ENCODE results near the gene CDKN1C.

CDKN1C gene

DNA sequence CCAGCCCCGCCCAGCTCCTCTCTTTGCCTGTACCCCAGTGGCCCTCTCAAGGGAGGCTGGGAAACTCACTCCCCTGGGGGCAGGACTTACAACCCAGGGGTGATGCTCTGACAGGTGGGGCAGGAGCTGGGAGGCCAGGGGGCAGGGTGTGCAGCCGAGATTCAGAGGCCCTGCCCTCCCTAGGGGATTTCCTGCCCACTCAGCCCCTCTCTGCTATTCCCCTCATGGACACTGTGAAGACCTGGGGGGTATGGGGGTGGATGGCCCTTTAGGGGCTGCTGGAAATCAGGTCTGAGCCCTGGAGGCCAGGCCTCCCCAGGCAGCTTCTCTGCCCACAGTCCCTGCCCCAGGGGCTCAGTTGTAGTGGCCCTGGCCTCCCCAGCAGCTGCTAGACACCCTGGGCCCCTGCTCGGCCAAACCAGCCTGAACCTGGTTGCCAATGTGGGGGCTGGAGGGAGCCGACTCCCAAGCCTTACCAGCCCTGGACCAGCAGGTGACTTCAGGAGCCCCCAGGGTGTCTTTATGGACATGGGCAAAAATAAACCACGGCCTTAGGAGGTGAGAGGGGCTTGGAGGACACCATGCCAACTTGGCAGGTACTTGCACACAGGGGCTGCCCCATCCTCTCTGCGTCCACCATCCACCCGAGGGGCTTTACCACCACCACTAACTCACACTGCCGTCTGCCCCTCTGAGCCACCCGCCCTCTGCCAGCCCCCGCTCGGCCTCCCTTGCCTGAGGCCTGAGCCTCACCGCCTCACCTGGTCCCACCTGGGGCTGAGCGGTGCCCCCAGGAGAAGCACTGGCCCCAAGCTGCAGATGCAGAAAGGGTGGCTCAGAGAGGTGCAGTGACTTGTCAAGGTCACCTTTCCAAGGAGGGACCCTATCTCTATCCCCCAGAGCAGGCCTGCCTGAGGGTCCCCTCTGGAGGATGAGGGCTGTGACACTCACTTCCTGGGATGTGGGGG lies 46.5 kb upstream of the CDKN1C start:
- TF ChIP-seq, protein P1, sequence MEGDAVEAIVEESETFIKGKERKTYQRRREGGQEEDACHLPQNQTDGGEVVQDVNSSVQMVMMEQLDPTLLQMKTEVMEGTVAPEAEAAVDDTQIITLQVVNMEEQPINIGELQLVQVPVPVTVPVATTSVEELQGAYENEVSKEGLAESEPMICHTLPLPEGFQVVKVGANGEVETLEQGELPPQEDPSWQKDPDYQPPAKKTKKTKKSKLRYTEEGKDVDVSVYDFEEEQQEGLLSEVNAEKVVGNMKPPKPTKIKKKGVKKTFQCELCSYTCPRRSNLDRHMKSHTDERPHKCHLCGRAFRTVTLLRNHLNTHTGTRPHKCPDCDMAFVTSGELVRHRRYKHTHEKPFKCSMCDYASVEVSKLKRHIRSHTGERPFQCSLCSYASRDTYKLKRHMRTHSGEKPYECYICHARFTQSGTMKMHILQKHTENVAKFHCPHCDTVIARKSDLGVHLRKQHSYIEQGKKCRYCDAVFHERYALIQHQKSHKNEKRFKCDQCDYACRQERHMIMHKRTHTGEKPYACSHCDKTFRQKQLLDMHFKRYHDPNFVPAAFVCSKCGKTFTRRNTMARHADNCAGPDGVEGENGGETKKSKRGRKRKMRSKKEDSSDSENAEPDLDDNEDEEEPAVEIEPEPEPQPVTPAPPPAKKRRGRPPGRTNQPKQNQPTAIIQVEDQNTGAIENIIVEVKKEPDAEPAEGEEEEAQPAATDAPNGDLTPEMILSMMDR (IDR thresholded peaks at IDR 0.05; ENCODE audit: insufficient read depth, low read length, missing control alignments): no peak
- ChIA-PET POLR2A (no interaction called here), CTCF (interaction anchor here (0.6 to 3.4 kb wide), 5 partner anchors 21 to 400 kb away, joined by 3 to 25 read pairs (median 5); no protein-coding TSS in a partner anchor)
- no peak for DNase-seq (ENCODE audit: low read depth, low spot score)
- no peak overlapping the region for H3K4me3 ChIP-seq (ENCODE audit: low read depth, low read length)

DNA sequence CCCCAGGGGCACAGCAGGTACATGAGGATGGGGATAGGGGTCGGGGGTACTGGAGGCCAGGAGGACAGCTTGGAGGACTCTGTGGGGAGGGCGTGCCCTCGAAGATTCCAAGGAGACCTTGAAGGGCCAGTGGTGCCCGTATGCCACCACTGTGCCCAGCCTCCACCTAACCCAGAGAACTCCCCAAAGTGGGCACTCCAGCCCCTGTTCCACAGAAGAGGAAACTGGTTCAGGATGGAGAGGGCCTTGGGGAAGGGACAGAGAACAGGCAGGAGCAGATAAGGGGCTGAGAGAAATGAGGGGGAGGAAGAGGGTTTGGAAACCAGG lies 45.8 kb upstream of the CDKN1C start:
- POLR2A ChIA-PET: no interaction called here
- DNase-seq (ENCODE audit: low read depth, low spot score): no peak
- CTCF ChIA-PET: interaction anchor here (0.6 to 3.4 kb wide), 5 partner anchors 21 to 399 kb away, joined by 3 to 25 read pairs (median 5); no protein-coding TSS in a partner anchor
- TF ChIP-seq, protein P1 (IDR thresholded peaks at IDR 0.05; ENCODE audit: insufficient read depth, low read length, missing control alignments): no peak
- H3K4me3 ChIP-seq (ENCODE audit: low read depth, low read length): no peak overlapping the region

DNA sequence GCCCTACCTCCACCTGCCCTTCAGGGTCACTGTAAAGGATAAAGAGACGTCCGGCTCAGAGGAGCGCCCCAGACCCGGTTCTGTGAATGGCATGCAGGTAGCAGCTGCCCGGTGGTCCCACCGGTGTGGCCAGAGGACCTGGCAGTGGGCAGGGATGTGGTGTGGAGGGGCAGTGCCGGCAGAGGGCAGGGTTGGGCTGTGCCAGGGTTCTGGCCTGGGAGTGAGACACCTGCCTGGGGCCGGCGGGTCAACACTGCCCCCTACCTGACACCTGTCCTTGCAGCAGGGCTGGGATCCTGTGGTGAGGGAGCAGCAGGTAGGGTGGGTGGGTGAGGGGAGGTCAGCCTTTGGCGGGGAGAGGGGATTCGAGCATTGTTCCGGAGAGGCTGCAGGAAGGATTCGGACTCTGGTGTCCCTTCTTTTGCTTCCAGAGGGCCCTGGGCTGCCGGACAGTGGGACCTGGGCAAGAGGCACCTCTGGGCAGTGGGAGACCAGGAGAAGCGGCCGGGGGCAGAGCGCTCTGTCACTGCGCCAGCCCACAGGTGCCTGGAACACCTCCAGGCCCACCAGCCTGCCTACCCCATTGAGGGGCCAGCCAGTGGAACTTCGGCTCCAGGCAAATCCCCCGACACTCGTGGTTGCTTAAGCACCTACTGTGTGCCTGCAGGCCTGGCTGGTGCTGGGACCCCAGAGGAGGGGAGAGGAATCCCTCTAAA lies 45.3 kb upstream of the CDKN1C start:
- no peak for DNase-seq (ENCODE audit: low read depth, low spot score)
- POLR2A ChIA-PET: interaction anchor here (2.3 to 2.6 kb wide), 2 partner anchors 38 to 61 kb away, joined by 14 to 15 read pairs; partner anchors contain the start of gene NAP1L4
- H3K4me3 ChIP-seq (ENCODE audit: low read depth, low read length): peak overlapping the region; percentile 77
- TF ChIP-seq, protein P1 (IDR thresholded peaks at IDR 0.05; ENCODE audit: insufficient read depth, low read length, missing control alignments): peak; percentile 75
- CTCF ChIA-PET: interaction anchor here (0.6 to 3.8 kb wide), 17 partner anchors 8 to 400 kb away, joined by 3 to 25 read pairs (median 6); no protein-coding TSS in a partner anchor

DNA sequence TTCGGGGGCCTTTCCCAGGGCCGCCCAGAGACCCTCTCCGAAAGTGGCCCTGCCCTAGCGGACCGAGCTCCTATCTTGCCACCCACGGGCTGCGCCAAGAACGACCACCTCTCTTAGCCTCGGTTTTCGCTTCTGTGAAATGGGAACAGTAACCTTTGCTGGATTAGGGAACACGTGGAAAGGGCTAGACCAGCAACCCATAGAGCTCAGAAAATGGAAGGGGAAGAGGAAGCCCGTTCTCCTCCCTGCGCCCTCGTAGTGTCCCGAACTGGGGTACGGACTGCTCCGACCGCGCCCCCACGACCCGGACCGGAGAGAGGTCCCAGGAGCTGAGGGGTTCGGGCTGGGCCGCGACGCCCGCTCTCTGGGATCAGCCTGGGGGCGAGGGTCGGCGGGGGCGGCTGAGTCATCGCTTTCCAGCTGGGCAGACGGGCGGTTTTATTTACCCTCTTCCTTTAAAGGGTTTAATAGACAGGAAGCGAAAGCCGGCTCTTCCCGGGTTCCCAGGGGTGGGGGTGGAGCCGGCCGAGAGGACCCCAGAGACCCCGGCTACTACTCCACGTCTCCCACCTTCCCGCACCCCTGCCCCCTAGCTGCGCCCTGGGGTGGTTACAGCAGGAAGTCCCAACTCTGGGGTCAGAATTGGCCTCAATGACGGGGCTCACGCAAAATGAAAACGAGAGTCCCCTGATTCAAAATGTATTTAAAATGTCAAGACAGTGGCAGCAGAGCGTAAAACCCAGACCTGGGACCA lies 44.6 kb upstream of the CDKN1C start:
- no peak for DNase-seq (ENCODE audit: low read depth, low spot score)
- TF ChIP-seq, protein P1 (IDR thresholded peaks at IDR 0.05; ENCODE audit: insufficient read depth, low read length, missing control alignments): peak; percentile 59
- ChIA-PET POLR2A (interaction anchor here (0.5 to 2.6 kb wide), 14 partner anchors 10 to 755 kb away, joined by 3 to 16 read pairs (median 11); partner anchors contain the start of gene NAP1L4), CTCF (interaction anchor here (0.7 to 3.8 kb wide), 24 partner anchors 9 to 530 kb away, joined by 3 to 25 read pairs (median 6); partner anchors contain the start of gene TSSC4)
- H3K4me3 ChIP-seq (ENCODE audit: low read depth, low read length): peak overlapping the region; percentile 77

DNA sequence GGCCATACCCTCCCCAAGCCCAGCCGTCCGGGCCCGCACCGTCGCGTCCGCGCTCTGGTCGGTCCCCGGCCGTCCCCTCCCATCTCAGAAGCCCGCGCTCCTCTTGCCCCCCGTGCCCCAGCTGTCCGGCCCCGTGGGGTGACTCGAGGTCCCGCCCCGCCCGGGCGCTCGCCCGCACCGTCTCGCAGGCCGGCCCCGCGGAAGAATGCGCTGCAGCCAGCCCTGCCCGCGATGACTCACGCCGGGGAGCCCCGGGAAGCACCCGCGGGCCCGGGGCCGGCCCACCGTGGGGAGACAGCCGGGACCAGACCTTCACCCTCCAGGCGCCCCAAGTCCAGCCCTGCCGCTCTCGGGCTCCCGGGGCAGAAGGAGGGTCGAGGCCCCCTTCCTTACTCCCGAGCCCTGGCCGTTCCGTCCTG lies 44.0 kb upstream of the CDKN1C start:
- peak overlapping the region; percentile 77 for H3K4me3 ChIP-seq (ENCODE audit: low read depth, low read length)
- POLR2A ChIA-PET: interaction anchor here (0.6 to 2.6 kb wide), 14 partner anchors 9 to 755 kb away, joined by 3 to 16 read pairs (median 11); partner anchors contain the start of gene NAP1L4
- CTCF ChIA-PET: interaction anchor here (0.7 to 3.8 kb wide), 24 partner anchors 9 to 529 kb away, joined by 3 to 25 read pairs (median 6); partner anchors contain the start of gene TSSC4
- TF ChIP-seq, protein P1 (IDR thresholded peaks at IDR 0.05; ENCODE audit: insufficient read depth, low read length, missing control alignments): no peak
- DNase-seq (ENCODE audit: low read depth, low spot score): no peak

Measured in AG04449 (cell line).